GM12878 (cell line): ENCODE results near the gene GAD2. TPM values are rescaled to one million over a fixed set of nuclear protein-coding genes. Genes with fewer than 3 reads are reported as not detected.

Experiments
- ATAC-seq: fragments of 200-7000 bp; cut with Tn5 transposase; 3 replicates; pipeline ENCODE4 v1.9.1; 2020; ENCODE audit warnings: mild to moderate bottlenecking, moderate library complexity
- BruUV-seq: library from RNA; stranded (reverse); fragments of 400-500 nt; replicated peaks from 2 replicates; lab custom pipeline; 2021; lab: Mats Ljungman, UMichigan
- CTCF ChIA-PET: fragments of 300-600 bp; sonication (Branson Sonifier 250); formaldehyde crosslinking; extraction: SDS; loops from one replicate; lab custom pipeline; 2021; ENCODE audit warnings: inconsistent platforms; lab: Yijun Ruan, JAX
- POLR2A ChIA-PET: fragments of 350-600 bp; formaldehyde crosslinking; extraction: SDS; loops from one replicate; lab custom pipeline; 2021; ENCODE audit warnings: inconsistent platforms; lab: Charles Lee
- RAD21 ChIA-PET: fragments of 300-600 bp; sonication (Branson Sonifier 250); formaldehyde crosslinking; loops from one replicate; lab custom pipeline; 2023; ENCODE audit warnings: antibody characterized with exemption; ENCODE audit not compliant: unreplicated experiment; lab: Charles Lee
- SMC1A ChIA-PET: fragments of 300-600 bp; sonication (Branson Sonifier 250); formaldehyde crosslinking; loops from one replicate; lab custom pipeline; 2023; ENCODE audit not compliant: unreplicated experiment, uncharacterized antibody; lab: Charles Lee
- DNase-seq: peaks from one replicate; pipeline ENCODE4 v3.0.0-alpha.2; 2011; ENCODE audit warnings: low read depth, low spot score
- FAIRE-seq: peaks from 3 replicates; lab custom pipeline; 2011; peaks lifted over from hg19 to GRCh38; lab: Jason Lieb, UNC
- H2AFZ ChIP-seq: 2 replicates; pipeline ENCODE4 v1.6.0; 2011; ENCODE audit warnings: low read depth, low read length, control low read depth; ENCODE audit not compliant: control insufficient read depth
- H3K27ac ChIP-seq: 2 replicates; pipeline ENCODE4 v1.5.1; 2011; ENCODE audit warnings: control low read depth; ENCODE audit not compliant: control insufficient read depth, insufficient read depth
- H3K27me3 ChIP-seq, 2 experiments: replicated peaks in 1 of 2; 2 replicates each; pipeline versions ENCODE4 v1.6.0 to v1.6.1; 2011; ENCODE audit warnings: low read length in 1 of 2; ENCODE audit not compliant: control insufficient read depth in 2 of 2, insufficient read depth in 2 of 2
- H3K36me3 ChIP-seq, 2 experiments: 2 replicates each; pipeline ENCODE4 v1.5.1; 2011; ENCODE audit warnings: low read length in 1 of 2; ENCODE audit not compliant: control insufficient read depth in 2 of 2, insufficient read depth in 2 of 2
- H3K4me1 ChIP-seq: 2 replicates; pipeline ENCODE4 v1.6.1; 2011; ENCODE audit warnings: mild to moderate bottlenecking, low read length, moderate library complexity, mixed read lengths; ENCODE audit not compliant: control insufficient read depth, insufficient read depth
- H3K4me2 ChIP-seq: 2 replicates; pipeline ENCODE4 v1.6.0; 2011; ENCODE audit warnings: control low read depth; ENCODE audit not compliant: control insufficient read depth, insufficient read depth
- H3K4me3 ChIP-seq: fragments of 200-600 bp; sonication (generic); 2 replicates; pipeline ENCODE4 v1.5.1; 2016
- H3K79me2 ChIP-seq: 2 replicates; pipeline ENCODE4 v1.6.0; 2011; ENCODE audit warnings: low read length; ENCODE audit not compliant: control insufficient read depth, insufficient read depth
- H3K9ac ChIP-seq: 2 replicates; pipeline ENCODE4 v1.8.0; 2011; ENCODE audit warnings: low read length, control low read depth, mixed read lengths; ENCODE audit not compliant: control insufficient read depth, insufficient read depth
- H3K9me3 ChIP-seq: replicated peaks from 3 replicates; pipeline ENCODE4 v1.5.1; 2011; ENCODE audit warnings: mild to moderate bottlenecking, low read length; ENCODE audit not compliant: control insufficient read depth, insufficient read depth
- H4K20me1 ChIP-seq: 2 replicates; pipeline ENCODE4 v1.6.0; 2011; ENCODE audit not compliant: control insufficient read depth, insufficient read depth
- BCL3 ChIP-seq: IDR thresholded peaks from 2 replicates; pipeline ENCODE4 v1.6.1; 2011; ENCODE audit warnings: borderline replicate concordance, low read depth, mild to moderate bottlenecking, moderate library complexity, low read length; ENCODE audit not compliant: insufficient read depth, poor library complexity, severe bottlenecking
- BMI1 ChIP-seq: fragments of 450-650 bp; IDR thresholded peaks from 2 replicates; pipeline ENCODE4 v1.6.1; 2016; ENCODE audit warnings: mild to moderate bottlenecking, moderate library complexity, borderline replicate concordance
- CTCF ChIP-seq, 3 experiments: IDR thresholded peaks in 2 of 3; conservative IDR thresholded peaks in 1 of 3; 2 replicates each; pipeline ENCODE4 v1.5.1; 2011; ENCODE audit warnings: low read depth in 3 of 3, low read length in 3 of 3, mild to moderate bottlenecking in 3 of 3, control low read depth in 2 of 3, moderate library complexity in 2 of 3, inconsistent platforms in 1 of 3, mixed read lengths in 1 of 3; ENCODE audit not compliant: control insufficient read depth in 2 of 3, insufficient read depth in 1 of 3; ENCODE audit errors: extremely low read depth in 1 of 3
- DPF2 ChIP-seq: fragments of 450-650 bp; IDR thresholded peaks from 2 replicates; pipeline ENCODE4 v1.6.1; 2017; ENCODE audit warnings: mild to moderate bottlenecking
- RFX5 ChIP-seq: IDR thresholded peaks from 2 replicates; pipeline ENCODE4 v1.6.1; 2011; ENCODE audit warnings: low read depth, low read length, improper control_type of control experiment
- SKIL ChIP-seq: fragments of 450-650 bp; IDR thresholded peaks from 2 replicates; pipeline ENCODE4 v1.6.1; 2017; ENCODE audit warnings: mild to moderate bottlenecking, low read depth, inconsistent platforms; ENCODE audit not compliant: poor library complexity, severe bottlenecking
- SUZ12 ChIP-seq: fragments of 200-600 bp; sonication (generic); IDR thresholded peaks from one replicate; pipeline ENCODE4 v1.6.1; 2018; ENCODE audit warnings: antibody characterized with exemption, mild to moderate bottlenecking; ENCODE audit not compliant: unreplicated experiment
- TARDBP ChIP-seq: IDR thresholded peaks from 2 replicates; pipeline ENCODE4 v1.6.1; 2016; ENCODE audit warnings: borderline replicate concordance
- ZNF207 ChIP-seq: fragments of 450-650 bp; IDR thresholded peaks from 2 replicates; pipeline ENCODE4 v1.6.1; 2014; ENCODE audit warnings: antibody characterized with exemption, mild to moderate bottlenecking, borderline replicate concordance
- WGBS: methylation state at CpG from one replicate; pipeline ENCODE4 v1.1.6; 2016; ENCODE audit warnings: low lambda C conversion rate; ENCODE audit not compliant: insufficient replicate concordance, insufficient coverage; ENCODE audit errors: missing lambda C conversion rate; 5-methylcytosine and 5-hydroxymethylcytosine counted together
- in situ Hi-C: fragments of 300-500 bp; cut with MboI; formaldehyde crosslinking; loops from 9 replicates; pipeline ENCODE4 v1.14.3; 2018; ENCODE audit warnings: mixed read lengths
- intact Hi-C: fragments of 100-400 bp; cut with micrococcal nuclease; formaldehyde crosslinking; loops from one replicate; pipeline ENCODE4 v1.14.2; 2022; ENCODE audit not compliant: unreplicated experiment
- polyA plus RNA-seq, 11 experiments: library from polyadenylated mRNA; depleted of rRNA in 4 of 11; unstranded in 6 of 11; stranded (reverse) in 5 of 11; fragments of >200 nt; fragmentation: Nextera tagmentation in 4 of 11; fragmentation: Illumina TruSeq in 1 of 11; extraction: Ambion mirVana in 4 of 11; extraction: Trizol in 1 of 11; gene quantifications; 1 replicate in 1 of 11; 2 replicates in 10 of 11; pipeline versions ENCODE4 v1.2.1 to v1.2.3, GENCODE V29; 2011 to 2016; ENCODE audit warnings: inconsistent platforms in 2 of 11, missing spikeins in 2 of 11, low read depth in 1 of 11
- total RNA-seq, 4 experiments: library from RNA; depleted of rRNA in 3 of 4; stranded (reverse); fragments of >200 nt in 3 of 4; fragmentation: Illumina TruSeq in 1 of 4; extraction: Trizol in 1 of 4; gene quantifications; 2 replicates each; pipeline versions ENCODE4 v1.2.1 to v1.2.3, GENCODE V29; 2013 to 2021

Gene GAD2
- total and polyA plus RNA-seq, 10 of the 15 experiments (the other 5 are each of a cell fraction or from before 2014, with no cell fraction given), result not detected

- DNase-seq (no peak), ATAC-seq (no peak), FAIRE-seq (no peak)
- in situ Hi-C loops, result no loop called here
- H3K4me3 ChIP-seq, result no peak overlapping the region
- no peak overlapping the region for H3K27ac ChIP-seq
- POLR2A ChIA-PET, result no interaction called here
- H4K20me1 ChIP-seq, result no peaks in the 10 kb centered on the region
- no peak overlapping the region for H3K9ac ChIP-seq
- WGBS, result 8% methylated on average over 34 of the region's 34 CpGs
- SMC1A ChIA-PET, result no interaction called here
- H3K4me2 ChIP-seq, result no peak overlapping the region
- peaks cover 13 to 33% of the 10 kb centered on the region in 2 experiments for H3K27me3 ChIP-seq
- no peaks in the 10 kb centered on the region for H3K4me1 ChIP-seq
- intact Hi-C loops, result no loop called here
- no peak for TF ChIP-seq RFX5
- no peak for TF ChIP-seq CTCF (IDR thresholded peaks at IDR 0.05 in 2 of 3, conservative IDR thresholded peaks at IDR 0.05 in 1 of 3; ENCODE audit: control insufficient read depth in 2 of 3, extremely low read depth in 1 of 3, insufficient read depth in 1 of 3, low read depth in 3 of 3, low read length in 3 of 3)
- no peak for TF ChIP-seq TARDBP
- TF ChIP-seq BMI1, result no peak
- no peak for TF ChIP-seq ZNF207
- peak; percentile 48 for TF ChIP-seq SUZ12
- TF ChIP-seq DPF2, result no peak
- TF ChIP-seq SKIL, result no peak
- TF ChIP-seq BCL3, result no peak
- CTCF ChIA-PET, result no interaction called here
- BruUV-seq, result no TSS peak
- H3K36me3 ChIP-seq, result no peaks in the 10 kb centered on the region
- H3K79me2 ChIP-seq, result no peaks in the 10 kb centered on the region
- H2AFZ ChIP-seq, result no peak overlapping the region
- H3K9me3 ChIP-seq, result no peaks in the 10 kb centered on the region
- RAD21 ChIA-PET, result no interaction called here
Measured at GRCh38 chr10:26214551-26215395, 1.8 kb upstream of the GAD2 start.
